BE2C (cell line): Measurements from ENCODE around the gene TOB2.

ENCODE experiments used
- DNase-seq: peaks from one replicate; pipeline ENCODE4 v3.0.0-alpha.2; 2020
- H3K27me3 ChIP-seq: fragments of 250-450 bp; sonication (Bioruptor Pico); 2 replicates; pipeline ENCODE4 v1.5.1; 2020; ENCODE audit warnings: mild to moderate bottlenecking
- H3K36me3 ChIP-seq: fragments of 250-450 bp; sonication (Bioruptor Pico); 2 replicates; pipeline ENCODE4 v1.5.1; 2020; ENCODE audit warnings: mild to moderate bottlenecking
- H3K4me1 ChIP-seq: fragments of 250-450 bp; sonication (Bioruptor Pico); 2 replicates; pipeline ENCODE4 v1.5.1; 2020
- H3K4me3 ChIP-seq: 2 replicates; pipeline ENCODE4 v1.5.1; 2011; ENCODE audit warnings: low read depth, low read length
- H3K9me3 ChIP-seq: fragments of 250-450 bp; sonication (Bioruptor Pico); 2 replicates; pipeline ENCODE4 v1.5.1; 2020
- CTCF ChIP-seq: IDR thresholded peaks from 2 replicates; pipeline ENCODE4 v1.5.1; 2012; ENCODE audit warnings: mild to moderate bottlenecking, low read depth, low read length

TOB2 gene

GRCh38 chr22:41431656-41432055 is 14.9 kb downstream of the TOB2 start:
- no peaks in the 10 kb centered on the region for H3K4me1 ChIP-seq
- no peak for DNase-seq
- H3K27me3 ChIP-seq, result no peaks in the 10 kb centered on the region
- H3K36me3 ChIP-seq, result peaks cover 30% of the 10 kb centered on the region
- H3K4me3 ChIP-seq, result no peak overlapping the region
- no peak for TF ChIP-seq CTCF
- H3K9me3 ChIP-seq, result no peaks in the 10 kb centered on the region

GRCh38 chr22:41429951-41430332 is 16.7 kb downstream of the TOB2 start:
- TF ChIP-seq CTCF, result no peak
- no peak for DNase-seq
- Histone ChIP-seq H3K4me1 (no peaks in the 10 kb centered on the region), H3K27me3 (no peaks in the 10 kb centered on the region), H3K9me3 (no peaks in the 10 kb centered on the region), H3K4me3 (no peak overlapping the region), H3K36me3 (peaks cover 12% of the 10 kb centered on the region)

GRCh38 chr22:41429232-41429950 is 17.2 kb downstream of the TOB2 start:
- no peaks in the 10 kb centered on the region for H3K27me3 ChIP-seq
- H3K4me1 ChIP-seq, result no peaks in the 10 kb centered on the region
- TF ChIP-seq CTCF, result no peak
- no peaks in the 10 kb centered on the region for H3K9me3 ChIP-seq
- H3K4me3 ChIP-seq, result no peak overlapping the region
- peaks cover 8% of the 10 kb centered on the region for H3K36me3 ChIP-seq
- no peak for DNase-seq

GRCh38 chr22:41425660-41426365 is 20.8 kb downstream of the TOB2 start:
- H3K27me3 ChIP-seq, result no peaks in the 10 kb centered on the region
- TF ChIP-seq CTCF, result no peak
- no peak for DNase-seq
- H3K36me3 ChIP-seq, result no peaks in the 10 kb centered on the region
- no peak overlapping the region for H3K4me3 ChIP-seq
- H3K4me1 ChIP-seq, result no peaks in the 10 kb centered on the region
- no peaks in the 10 kb centered on the region for H3K9me3 ChIP-seq

- Histone ChIP-seq H3K36me3 (no peaks in the 10 kb centered on the region), H3K9me3 (no peaks in the 10 kb centered on the region), H3K27me3 (no peaks in the 10 kb centered on the region), H3K4me3 (no peak overlapping the region), H3K4me1 (no peaks in the 10 kb centered on the region; the same call in 1 of the 2 replicates)
- no peak for TF ChIP-seq CTCF
- no peak for DNase-seq
These were observed 27.9 kb downstream of the TOB2 start for GRCh38 chr22:41418717-41419116.

GRCh38 chr22:41417622-41418390 is 28.8 kb downstream of the TOB2 start:
- no peaks in the 10 kb centered on the region for H3K36me3 ChIP-seq
- H3K4me1 ChIP-seq, result no peaks in the 10 kb centered on the region; the same call in 1 of the 2 replicates
- no peaks in the 10 kb centered on the region for H3K27me3 ChIP-seq
- no peaks in the 10 kb centered on the region for H3K9me3 ChIP-seq
- TF ChIP-seq CTCF, result no peak
- H3K4me3 ChIP-seq, result no peak overlapping the region
- no peak for DNase-seq
